Measurements from ENCODE around the gene NME7.

NME7 gene

DNA sequence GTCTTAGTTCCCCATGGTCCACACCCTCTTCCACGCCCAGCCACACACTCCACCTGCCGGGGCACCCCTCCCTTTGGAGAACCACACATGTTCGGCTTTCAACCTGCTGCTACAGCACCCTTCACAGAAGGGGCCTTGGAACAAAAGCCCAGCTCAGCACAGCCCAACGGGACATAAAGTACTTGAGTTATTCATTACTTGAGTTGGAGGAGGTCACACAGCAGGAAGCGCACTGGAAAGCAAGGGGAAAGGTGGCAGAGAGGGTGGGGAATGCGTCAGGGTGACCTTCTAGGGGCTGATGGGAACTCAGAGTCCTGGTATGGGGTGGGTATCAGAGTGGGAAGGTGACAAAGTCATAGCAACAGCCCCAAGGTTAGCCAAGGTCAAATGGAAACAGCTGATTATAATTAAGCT lies 264.1 kb downstream of the NME7 start:
- DNase-seq, result no peak

- DNase-seq, result no peak
These were observed 264.6 kb downstream of the NME7 start for GRCh38 chr1:169103002-169103401.

DNA sequence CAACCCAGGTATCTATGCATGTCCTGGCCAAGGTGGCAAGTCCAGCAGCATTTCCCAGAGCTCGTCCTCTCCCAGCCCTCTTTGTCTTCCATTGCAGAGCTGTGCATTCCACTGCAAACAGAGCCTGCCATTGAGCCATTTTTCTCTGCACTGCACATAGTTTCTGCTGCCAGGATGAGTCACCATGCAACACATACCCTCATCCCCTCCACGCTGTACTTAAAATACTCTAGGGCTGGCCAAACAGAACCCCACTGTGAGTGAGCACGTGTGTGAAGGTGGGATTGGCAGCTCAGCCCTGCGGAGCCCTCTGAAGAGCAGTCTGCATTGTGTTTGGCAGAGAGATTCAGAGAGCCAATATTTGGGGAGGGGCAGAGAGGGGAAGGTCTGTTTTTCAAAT lies 265.0 kb downstream of the NME7 start:
- DNase-seq, result no peak

DNA sequence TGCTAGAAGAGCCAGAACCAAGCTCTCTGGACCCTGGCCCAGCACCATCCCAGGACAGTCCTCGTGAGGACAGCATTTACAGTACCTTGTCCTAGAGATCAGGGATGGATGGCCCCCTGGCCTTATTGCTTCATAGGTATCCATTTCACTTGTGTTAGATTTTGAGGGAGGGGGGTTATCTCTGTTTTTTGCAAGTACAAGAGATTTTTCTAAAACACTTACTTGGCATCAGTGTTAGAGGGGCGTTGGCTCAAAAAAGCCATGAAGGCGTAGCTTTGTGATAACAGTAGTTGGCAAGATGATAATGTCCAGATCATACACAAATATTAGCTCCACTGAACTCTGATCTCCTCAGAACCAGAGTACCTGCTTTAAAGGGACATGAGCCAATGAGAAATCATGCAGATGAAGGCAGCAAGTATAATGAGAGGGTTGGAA lies 266.9 kb downstream of the NME7 start:
- DNase-seq, result no peak

- no peak for DNase-seq
These were observed 267.4 kb downstream of the NME7 start for GRCh38 chr1:169100208-169100607.

GRCh38 chr1:169099561-169099960 lies 268.0 kb downstream of the NME7 start:
- no peak for DNase-seq

DNA sequence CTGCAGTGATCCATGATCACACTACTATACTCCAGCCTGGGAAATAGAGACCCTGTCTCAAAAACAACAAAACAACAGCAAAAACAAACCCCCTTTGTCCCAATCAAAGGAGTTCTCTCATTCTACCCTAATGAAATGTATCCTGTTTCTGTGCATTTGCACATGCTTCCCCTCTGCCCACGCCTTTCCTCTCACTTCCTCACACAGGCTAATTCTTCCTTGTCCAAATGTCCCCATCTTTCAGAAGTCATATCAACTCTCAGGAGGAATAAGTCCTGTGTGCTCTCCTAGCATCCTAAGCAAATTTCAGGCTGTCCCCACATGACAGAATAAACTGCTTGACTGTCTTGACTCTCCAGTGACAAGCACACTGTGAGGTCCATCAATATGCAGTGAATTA lies 269.2 kb downstream of the NME7 start:
- DNase-seq, result no peak

DNA sequence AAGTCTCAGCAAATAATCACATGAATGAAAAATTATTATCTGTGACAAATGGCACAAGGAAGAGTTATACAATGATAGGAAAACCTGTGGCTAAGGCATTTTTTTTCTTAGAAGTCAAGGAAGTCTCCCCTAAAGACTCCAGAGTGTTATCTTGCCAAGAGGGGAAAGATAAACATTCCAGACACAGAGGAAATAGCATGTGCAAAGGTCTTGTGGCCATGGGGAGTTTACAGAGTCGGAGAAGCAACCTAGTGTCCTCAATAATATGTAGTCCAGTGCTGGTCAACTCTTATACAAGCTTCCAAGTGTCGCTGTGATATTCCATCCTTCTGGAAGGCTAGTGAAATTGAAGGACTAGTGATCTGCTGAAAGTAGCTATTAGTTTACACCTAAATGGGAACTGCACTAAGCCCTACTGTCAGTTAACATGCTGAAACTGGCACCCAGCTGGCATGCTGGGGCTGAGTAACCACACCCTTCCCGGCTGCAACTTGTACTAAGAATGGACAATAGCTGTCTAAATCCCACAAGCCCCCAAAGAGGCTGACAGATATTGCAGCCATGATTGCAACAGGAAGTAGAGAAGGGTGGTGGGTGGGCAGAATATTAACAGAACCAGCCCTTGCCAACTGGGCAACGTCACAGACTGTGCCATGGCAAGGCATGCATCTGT lies 272.6 kb downstream of the NME7 start:
- no peak for DNase-seq

DNA sequence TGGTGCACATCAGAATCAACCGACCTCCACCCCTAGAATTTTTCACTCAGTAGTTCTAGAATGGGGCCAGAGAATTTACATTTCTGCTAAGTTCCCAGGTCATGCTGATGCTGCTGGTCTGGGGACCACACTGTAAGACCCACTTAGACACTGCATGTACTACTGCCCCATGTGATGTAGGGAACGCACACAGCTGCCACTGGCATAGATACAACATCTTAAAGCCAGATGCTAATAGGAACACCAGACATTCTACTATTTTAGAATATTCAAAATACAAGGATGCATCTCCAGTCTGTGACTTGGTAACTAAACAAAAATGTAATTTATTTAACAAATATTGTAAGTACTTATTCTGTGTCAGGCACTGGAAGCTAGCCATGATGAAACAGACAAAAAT lies 275.2 kb downstream of the NME7 start:
- DNase-seq, result no peak

DNA sequence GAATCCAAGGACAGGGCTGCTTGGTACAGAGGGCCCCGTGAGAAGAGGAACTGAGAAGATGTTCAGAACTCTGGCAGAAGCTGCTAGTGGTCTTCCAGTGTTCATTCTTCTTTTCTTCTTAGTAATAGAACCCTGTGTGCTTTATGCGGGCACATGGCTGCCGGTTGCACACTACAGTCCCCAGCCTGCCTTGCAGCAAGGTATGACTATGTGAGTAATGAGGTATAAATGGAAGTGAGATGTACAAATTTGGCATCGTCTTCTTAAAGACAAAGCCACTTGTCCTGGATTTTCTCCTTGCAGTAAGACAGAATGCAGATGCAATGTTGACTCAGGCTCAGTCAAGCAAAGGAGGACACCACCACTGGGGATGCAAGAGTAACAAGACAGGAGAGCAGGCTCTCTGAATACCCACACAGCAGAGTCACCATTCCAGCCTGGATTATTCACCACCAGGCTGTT lies 276.1 kb downstream of the NME7 start:
- DNase-seq, result no peak

GRCh38 chr1:169090900-169091311 lies 276.7 kb downstream of the NME7 start:
- no peak for DNase-seq

DNA sequence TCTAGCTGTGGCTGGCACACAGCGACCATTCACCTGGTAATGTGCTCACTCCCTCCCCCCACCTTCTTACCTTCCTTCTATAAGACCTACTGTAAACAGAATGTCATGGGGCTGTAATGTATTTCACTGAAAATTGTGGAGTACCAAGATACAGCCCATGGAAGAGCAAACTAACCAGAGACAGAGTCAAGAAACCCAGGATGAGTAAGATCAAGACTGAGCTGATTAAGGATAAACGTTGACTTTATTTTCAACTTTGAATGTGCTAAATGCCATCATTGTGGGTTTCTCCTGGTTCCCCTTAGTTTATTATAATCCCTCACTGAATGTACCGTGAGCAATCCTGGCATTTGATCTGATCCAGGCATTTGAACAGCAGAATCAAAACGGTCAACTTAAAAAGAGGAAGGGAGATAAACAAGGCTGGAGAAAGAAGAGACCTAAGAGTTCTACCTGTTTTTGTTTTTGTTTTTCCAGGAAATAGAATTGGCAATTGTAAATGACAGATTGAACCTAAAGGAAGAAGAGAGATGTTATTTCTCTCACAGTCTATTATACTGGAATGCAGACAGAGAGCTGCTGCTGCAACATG lies 277.2 kb downstream of the NME7 start:
- DNase-seq, result no peak

- DNase-seq, result no peak
These were observed 277.8 kb downstream of the NME7 start for GRCh38 chr1:169089776-169090175.

GRCh38 chr1:169087876-169088275 lies 279.7 kb downstream of the NME7 start:
- no peak for DNase-seq

GRCh38 chr1:169086603-169087455 lies 280.8 kb downstream of the NME7 start:
- DNase-seq, result no peak

- DNase-seq, result no peak
These were observed 281.7 kb downstream of the NME7 start for GRCh38 chr1:169085911-169086310.
